ENCODE measurements around the gene CCS. TPM values are rescaled to one million over a fixed set of nuclear protein-coding genes. Genes with fewer than 3 reads are reported as not detected.

Gene CCS
- total RNA-seq, 2 donors from 2014 or later, result 28.3 to 28.6 TPM

GRCh38 chr11:66641834-66642233 is 48.8 kb downstream of the CCS start:
- intact Hi-C loops (cut with DNase I), result no loop called here
- no peak for ATAC-seq
- no peak for DNase-seq

GRCh38 chr11:66643745-66644437 is 50.9 kb downstream of the CCS start:
- DNase-seq (no peak), ATAC-seq (no peak)
- intact Hi-C loops (cut with DNase I), result no loop called here

- ATAC-seq, result no peak
- DNase-seq, result no peak
- intact Hi-C loops (cut with DNase I), result no loop called here
Measured at GRCh38 chr11:66646828-66647227, 53.8 kb downstream of the CCS start.

- intact Hi-C loops (cut with DNase I), result no loop called here
- DNase-seq (no peak), ATAC-seq (no peak)
Measured at GRCh38 chr11:66649903-66650302, 56.9 kb downstream of the CCS start.

- DNase-seq (no peak), ATAC-seq (no peak)
- intact Hi-C loops (cut with DNase I), result no loop called here
Measured at GRCh38 chr11:66651016-66651415, 58.0 kb downstream of the CCS start.

GRCh38 chr11:66652651-66653050 is 59.7 kb downstream of the CCS start:
- intact Hi-C loops (cut with DNase I), result no loop called here
- no peak for DNase-seq
- ATAC-seq, result no peak

- ATAC-seq (peak in 1 of 2 donors; percentile 23), DNase-seq (no peak)
- intact Hi-C loops (cut with DNase I), result no loop called here
Measured at GRCh38 chr11:66653123-66653522, 60.1 kb downstream of the CCS start.

Other genes with a start within 250 kb of the CCS start
- 10 to 100 TPM; 14.9 to 19.3 TPM for gene BRMS1, start 248.1 kb upstream of the CCS start, total RNA-seq
- 10 to 100 TPM; 37.9 to 41.1 TPM for gene B4GAT1, start 245.6 kb upstream of the CCS start, total RNA-seq
- 10 to 100 TPM; 15.1 to 16.6 TPM for gene SLC29A2, start 221.4 kb upstream of the CCS start, total RNA-seq
- gene NPAS4, start 172.2 kb upstream of the CCS start, total RNA-seq, result under 1 TPM; 0.18 to 0.68 TPM
- 10 to 100 TPM; 43.1 to 47.0 TPM for gene MRPL11, start 154.3 kb upstream of the CCS start, total RNA-seq
- gene PELI3, start 126.3 kb upstream of the CCS start, total RNA-seq, result 10 to 100 TPM in 1 of 2 donors, 1 to 10 TPM in 1; 9.1 to 11.0 TPM
- gene DPP3, start 112.8 kb upstream of the CCS start, total RNA-seq, result 10 to 100 TPM; 18.5 TPM
- gene BBS1, start 82.5 kb upstream of the CCS start, total RNA-seq, result 10 to 100 TPM; 18.7 to 18.9 TPM
- gene ZDHHC24, start 47.1 kb upstream of the CCS start, total RNA-seq, result 1 to 10 TPM; 7.9 to 8.2 TPM
- gene ACTN3, start 46.3 kb upstream of the CCS start, total RNA-seq, result under 1 TPM; 0.10 to 0.15 TPM
- 10 to 100 TPM; 51.0 to 71.9 TPM for gene CTSF, start 24.6 kb upstream of the CCS start, total RNA-seq
- under 1 TPM; 0.18 to 0.39 TPM for gene CCDC87, start 122 bp upstream of the CCS start, total RNA-seq
- 10 to 100 TPM; 31.2 to 35.2 TPM for gene RBM14, start 23.4 kb downstream of the CCS start, total RNA-seq
- gene RBM4, start 45.5 kb downstream of the CCS start, total RNA-seq, result 10 to 100 TPM; 63.6 to 76.7 TPM
- gene RBM4B, start 84.7 kb downstream of the CCS start, total RNA-seq, result 10 to 100 TPM in 1 of 2 donors, 1 to 10 TPM in 1; 8.0 to 13.8 TPM
- 1 to 10 TPM; 3.2 to 3.8 TPM for gene SPTBN2, start 136.0 kb downstream of the CCS start, total RNA-seq

All from left cardiac atrium (tissue), 4 donors.